HepG2 (cell line): ENCODE measurements around the gene GLO1. TPM values are rescaled to one million over a fixed set of nuclear protein-coding genes. Genes with fewer than 3 reads are reported as not detected.

ENCODE experiments used
- ARNT ChIP-seq: fragments of 450-650 bp; IDR thresholded peaks from 2 replicates; pipeline ENCODE4 v1.6.1; 2017
- SRY ChIP-seq: sonication (generic); formaldehyde crosslinking; IDR thresholded peaks from 2 replicates; pipeline ENCODE4 v1.8.0; 2022; ENCODE audit warnings: mild to moderate bottlenecking, missing genetic modification reagents
- XBP1 ChIP-seq: sonication (generic); formaldehyde crosslinking; IDR thresholded peaks from 2 replicates; pipeline ENCODE4 v1.5.0; 2020; ENCODE audit warnings: missing genetic modification reagents
- ZFAT ChIP-seq: sonication (generic); formaldehyde crosslinking; conservative IDR thresholded peaks from 2 replicates; pipeline ENCODE4 v1.8.1; 2023; ENCODE audit warnings: missing genetic modification reagents, inconsistent platforms
- ZNF138 ChIP-seq: sonication (generic); formaldehyde crosslinking; IDR thresholded peaks from 2 replicates; pipeline ENCODE4 v1.5.0; 2020; ENCODE audit warnings: mild to moderate bottlenecking, low read depth, missing genetic modification reagents
- ZNF3 ChIP-seq: IDR thresholded peaks from 2 replicates; pipeline ENCODE4 v1.7.0; 2017; ENCODE audit warnings: inconsistent platforms
- ZSCAN29 ChIP-seq: sonication (generic); formaldehyde crosslinking; conservative IDR thresholded peaks from 2 replicates; pipeline ENCODE4 v1.4.0; 2020; ENCODE audit warnings: mild to moderate bottlenecking, missing genetic modification reagents
- ZZZ3 ChIP-seq: sonication (generic); formaldehyde crosslinking; IDR thresholded peaks from 2 replicates; pipeline ENCODE4 v1.4.0; 2020; ENCODE audit warnings: missing genetic modification reagents, mild to moderate bottlenecking, borderline replicate concordance
- polyA plus RNA-seq, 8 experiments: library from polyadenylated mRNA; depleted of rRNA in 3 of 8; stranded (reverse) in 7 of 8; unstranded in 1 of 8; fragments of >200 nt; fragmentation: Illumina TruSeq in 4 of 8; extraction: Trizol in 4 of 8; gene quantifications; 2 replicates each; pipeline versions ENCODE4 v1.2.1 to v1.2.3, GENCODE V29; 2011 to 2016; ENCODE audit warnings: low read depth in 4 of 8, missing spikeins in 1 of 8, mixed read lengths in 1 of 8; ENCODE audit not compliant: insufficient read depth in 1 of 8
- total RNA-seq, 5 experiments: library from RNA; depleted of rRNA; stranded (reverse); fragments of >200 nt; fragmentation: Illumina TruSeq; extraction: Trizol; gene quantifications; 2 replicates each; pipeline ENCODE4 v1.2.3, GENCODE V29; 2016; ENCODE audit warnings: low read depth in 1 of 5
- TF ChIP-seq, protein P1 (sequence below): sonication (generic); formaldehyde crosslinking; IDR thresholded peaks from 2 replicates; pipeline ENCODE4 v1.8.0; 2022; ENCODE audit warnings: mild to moderate bottlenecking, missing genetic modification reagents, borderline replicate concordance
- TF ChIP-seq, protein P2 (sequence below): sonication (generic); formaldehyde crosslinking; IDR thresholded peaks from 2 replicates; pipeline ENCODE4 v1.4.0; 2020; ENCODE audit warnings: missing genetic modification reagents, borderline replicate concordance
- TF ChIP-seq, protein P3 (sequence below): sonication (generic); formaldehyde crosslinking; IDR thresholded peaks from 2 replicates; pipeline ENCODE4 v1.4.0; 2020; ENCODE audit warnings: missing genetic modification reagents, borderline replicate concordance
- TF ChIP-seq, protein P4 (sequence below): sonication (generic); formaldehyde crosslinking; IDR thresholded peaks from 2 replicates; pipeline ENCODE4 v1.8.0; 2022; ENCODE audit warnings: missing genetic modification reagents, low read depth, mild to moderate bottlenecking, borderline replicate concordance
- TF ChIP-seq, protein P5 (sequence below): sonication (generic); formaldehyde crosslinking; IDR thresholded peaks from 2 replicates; pipeline ENCODE4 v1.5.0; 2020; ENCODE audit warnings: mild to moderate bottlenecking, missing genetic modification reagents
- TF ChIP-seq, protein P6 (sequence below): fragments of 450-650 bp; IDR thresholded peaks from 2 replicates; pipeline ENCODE4 v1.6.1; 2017; ENCODE audit warnings: mild to moderate bottlenecking

GLO1 gene
- total and polyA plus RNA-seq, 2 of the 13 experiments (the other 11 are each of a cell fraction or from before 2014, with no cell fraction given) = 77.1 to 177 TPM

DNA sequence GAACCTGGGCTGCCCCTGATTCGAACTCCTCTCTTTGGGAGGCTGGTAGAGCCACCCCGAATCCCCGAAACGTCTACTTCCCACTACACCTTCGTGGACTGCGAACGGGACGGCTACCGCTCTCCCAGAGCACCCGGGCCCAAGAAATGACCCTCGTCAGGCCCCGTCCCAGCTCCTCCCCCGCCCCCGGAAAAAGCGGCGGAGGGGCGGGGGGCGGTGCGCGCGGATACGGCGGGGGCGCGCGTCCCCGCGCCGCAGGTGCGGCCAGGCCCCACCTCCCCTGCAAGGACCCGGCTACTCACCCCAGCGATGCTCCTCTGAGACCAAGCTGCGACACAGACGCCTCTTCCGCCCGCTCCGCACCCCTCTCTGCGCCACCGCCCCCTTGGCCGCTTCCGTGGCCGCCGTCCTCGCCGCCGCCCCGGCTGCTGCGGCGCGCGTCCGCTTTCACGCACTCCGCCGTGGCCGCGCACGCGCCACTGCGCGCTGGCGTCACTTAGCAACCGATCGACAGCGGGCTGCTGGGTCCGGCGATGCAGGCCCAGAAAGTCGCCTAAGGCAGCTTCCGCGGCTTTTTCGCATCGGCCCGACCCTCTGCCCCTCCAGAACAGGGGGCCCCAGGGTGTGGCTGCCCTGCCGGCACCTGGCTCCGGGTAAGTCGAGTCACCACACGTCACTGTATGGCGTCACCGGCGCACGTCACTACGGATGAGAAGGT is 63.3 kb downstream of the GLO1 start, which contains the start of gene BTBD9 (continued):
- TF ChIP-seq, protein P1, sequence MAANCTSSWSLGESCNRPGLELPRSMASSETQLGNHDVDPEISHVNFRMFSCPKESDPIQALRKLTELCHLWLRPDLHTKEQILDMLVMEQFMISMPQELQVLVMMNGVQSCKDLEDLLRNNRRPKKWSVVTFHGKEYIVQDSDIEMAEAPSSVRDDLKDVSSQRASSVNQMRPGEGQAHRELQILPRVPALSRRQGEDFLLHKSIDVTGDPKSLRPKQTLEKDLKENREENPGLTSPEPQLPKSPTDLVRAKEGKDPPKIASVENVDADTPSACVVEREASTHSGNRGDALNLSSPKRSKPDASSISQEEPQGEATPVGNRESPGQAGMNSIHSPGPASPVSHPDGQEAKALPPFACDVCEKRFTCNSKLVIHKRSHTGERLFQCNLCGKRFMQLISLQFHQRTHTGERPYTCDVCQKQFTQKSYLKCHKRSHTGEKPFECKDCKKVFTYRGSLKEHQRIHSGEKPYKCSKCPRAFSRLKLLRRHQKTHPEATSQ (CRISPR knock-in tag) = no peak
- TF ChIP-seq, protein P2, sequence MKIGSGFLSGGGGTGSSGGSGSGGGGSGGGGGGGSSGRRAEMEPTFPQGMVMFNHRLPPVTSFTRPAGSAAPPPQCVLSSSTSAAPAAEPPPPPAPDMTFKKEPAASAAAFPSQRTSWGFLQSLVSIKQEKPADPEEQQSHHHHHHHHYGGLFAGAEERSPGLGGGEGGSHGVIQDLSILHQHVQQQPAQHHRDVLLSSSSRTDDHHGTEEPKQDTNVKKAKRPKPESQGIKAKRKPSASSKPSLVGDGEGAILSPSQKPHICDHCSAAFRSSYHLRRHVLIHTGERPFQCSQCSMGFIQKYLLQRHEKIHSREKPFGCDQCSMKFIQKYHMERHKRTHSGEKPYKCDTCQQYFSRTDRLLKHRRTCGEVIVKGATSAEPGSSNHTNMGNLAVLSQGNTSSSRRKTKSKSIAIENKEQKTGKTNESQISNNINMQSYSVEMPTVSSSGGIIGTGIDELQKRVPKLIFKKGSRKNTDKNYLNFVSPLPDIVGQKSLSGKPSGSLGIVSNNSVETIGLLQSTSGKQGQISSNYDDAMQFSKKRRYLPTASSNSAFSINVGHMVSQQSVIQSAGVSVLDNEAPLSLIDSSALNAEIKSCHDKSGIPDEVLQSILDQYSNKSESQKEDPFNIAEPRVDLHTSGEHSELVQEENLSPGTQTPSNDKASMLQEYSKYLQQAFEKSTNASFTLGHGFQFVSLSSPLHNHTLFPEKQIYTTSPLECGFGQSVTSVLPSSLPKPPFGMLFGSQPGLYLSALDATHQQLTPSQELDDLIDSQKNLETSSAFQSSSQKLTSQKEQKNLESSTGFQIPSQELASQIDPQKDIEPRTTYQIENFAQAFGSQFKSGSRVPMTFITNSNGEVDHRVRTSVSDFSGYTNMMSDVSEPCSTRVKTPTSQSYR (CRISPR knock-in tag) = 0 out of 2 replicates have a peak, but pooled peaks have one; percentile 7
- TF ChIP-seq, protein P3, sequence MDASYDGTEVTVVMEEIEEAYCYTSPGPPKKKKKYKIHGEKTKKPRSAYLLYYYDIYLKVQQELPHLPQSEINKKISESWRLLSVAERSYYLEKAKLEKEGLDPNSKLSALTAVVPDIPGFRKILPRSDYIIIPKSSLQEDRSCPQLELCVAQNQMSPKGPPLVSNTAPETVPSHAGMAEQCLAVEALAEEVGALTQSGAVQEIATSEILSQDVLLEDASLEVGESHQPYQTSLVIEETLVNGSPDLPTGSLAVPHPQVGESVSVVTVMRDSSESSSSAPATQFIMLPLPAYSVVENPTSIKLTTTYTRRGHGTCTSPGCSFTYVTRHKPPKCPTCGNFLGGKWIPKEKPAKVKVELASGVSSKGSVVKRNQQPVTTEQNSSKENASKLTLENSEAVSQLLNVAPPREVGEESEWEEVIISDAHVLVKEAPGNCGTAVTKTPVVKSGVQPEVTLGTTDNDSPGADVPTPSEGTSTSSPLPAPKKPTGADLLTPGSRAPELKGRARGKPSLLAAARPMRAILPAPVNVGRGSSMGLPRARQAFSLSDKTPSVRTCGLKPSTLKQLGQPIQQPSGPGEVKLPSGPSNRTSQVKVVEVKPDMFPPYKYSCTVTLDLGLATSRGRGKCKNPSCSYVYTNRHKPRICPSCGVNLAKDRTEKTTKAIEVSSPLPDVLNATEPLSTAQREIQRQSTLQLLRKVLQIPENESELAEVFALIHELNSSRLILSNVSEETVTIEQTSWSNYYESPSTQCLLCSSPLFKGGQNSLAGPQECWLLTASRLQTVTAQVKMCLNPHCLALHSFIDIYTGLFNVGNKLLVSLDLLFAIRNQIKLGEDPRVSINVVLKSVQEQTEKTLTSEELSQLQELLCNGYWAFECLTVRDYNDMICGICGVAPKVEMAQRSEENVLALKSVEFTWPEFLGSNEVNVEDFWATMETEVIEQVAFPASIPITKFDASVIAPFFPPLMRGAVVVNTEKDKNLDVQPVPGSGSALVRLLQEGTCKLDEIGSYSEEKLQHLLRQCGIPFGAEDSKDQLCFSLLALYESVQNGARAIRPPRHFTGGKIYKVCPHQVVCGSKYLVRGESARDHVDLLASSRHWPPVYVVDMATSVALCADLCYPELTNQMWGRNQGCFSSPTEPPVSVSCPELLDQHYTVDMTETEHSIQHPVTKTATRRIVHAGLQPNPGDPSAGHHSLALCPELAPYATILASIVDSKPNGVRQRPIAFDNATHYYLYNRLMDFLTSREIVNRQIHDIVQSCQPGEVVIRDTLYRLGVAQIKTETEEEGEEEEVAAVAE (CRISPR knock-in tag) = no peak
- TF ChIP-seq ZSCAN29 (peak; percentile 77; the same call in 1 of the 2 replicates), ZNF3 (no peak), SRY (CRISPR knock-in tag) (peak; percentile 68), ARNT (no peak), ZFAT (CRISPR knock-in tag) (no peak), XBP1 (CRISPR knock-in tag) (no peak), ZNF138 (peak; percentile 32; the same call in 1 of the 2 replicates), ZZZ3 (0 out of 2 replicates have a peak, but pooled peaks have one; percentile 4)
- TF ChIP-seq, protein P4, sequence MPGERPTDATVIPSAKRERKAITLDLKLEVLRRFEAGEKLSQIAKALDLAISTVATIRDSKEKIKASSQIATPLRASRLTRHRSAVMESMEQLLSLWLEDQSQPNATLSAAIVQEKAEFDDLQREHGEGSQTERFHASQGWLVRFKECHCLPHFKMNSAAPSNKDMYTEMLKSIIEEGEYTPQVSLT (CRISPR knock-in tag) = no peak
- TF ChIP-seq, protein P5, sequence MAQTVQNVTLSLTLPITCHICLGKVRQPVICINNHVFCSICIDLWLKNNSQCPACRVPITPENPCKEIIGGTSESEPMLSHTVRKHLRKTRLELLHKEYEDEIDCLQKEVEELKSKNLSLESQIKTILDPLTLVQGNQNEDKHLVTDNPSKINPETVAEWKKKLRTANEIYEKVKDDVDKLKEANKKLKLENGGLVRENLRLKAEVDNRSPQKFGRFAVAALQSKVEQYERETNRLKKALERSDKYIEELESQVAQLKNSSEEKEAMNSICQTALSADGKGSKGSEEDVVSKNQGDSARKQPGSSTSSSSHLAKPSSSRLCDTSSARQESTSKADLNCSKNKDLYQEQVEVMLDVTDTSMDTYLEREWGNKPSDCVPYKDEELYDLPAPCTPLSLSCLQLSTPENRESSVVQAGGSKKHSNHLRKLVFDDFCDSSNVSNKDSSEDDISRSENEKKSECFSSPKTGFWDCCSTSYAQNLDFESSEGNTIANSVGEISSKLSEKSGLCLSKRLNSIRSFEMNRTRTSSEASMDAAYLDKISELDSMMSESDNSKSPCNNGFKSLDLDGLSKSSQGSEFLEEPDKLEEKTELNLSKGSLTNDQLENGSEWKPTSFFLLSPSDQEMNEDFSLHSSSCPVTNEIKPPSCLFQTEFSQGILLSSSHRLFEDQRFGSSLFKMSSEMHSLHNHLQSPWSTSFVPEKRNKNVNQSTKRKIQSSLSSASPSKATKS = no peak
- TF ChIP-seq, protein P6, sequence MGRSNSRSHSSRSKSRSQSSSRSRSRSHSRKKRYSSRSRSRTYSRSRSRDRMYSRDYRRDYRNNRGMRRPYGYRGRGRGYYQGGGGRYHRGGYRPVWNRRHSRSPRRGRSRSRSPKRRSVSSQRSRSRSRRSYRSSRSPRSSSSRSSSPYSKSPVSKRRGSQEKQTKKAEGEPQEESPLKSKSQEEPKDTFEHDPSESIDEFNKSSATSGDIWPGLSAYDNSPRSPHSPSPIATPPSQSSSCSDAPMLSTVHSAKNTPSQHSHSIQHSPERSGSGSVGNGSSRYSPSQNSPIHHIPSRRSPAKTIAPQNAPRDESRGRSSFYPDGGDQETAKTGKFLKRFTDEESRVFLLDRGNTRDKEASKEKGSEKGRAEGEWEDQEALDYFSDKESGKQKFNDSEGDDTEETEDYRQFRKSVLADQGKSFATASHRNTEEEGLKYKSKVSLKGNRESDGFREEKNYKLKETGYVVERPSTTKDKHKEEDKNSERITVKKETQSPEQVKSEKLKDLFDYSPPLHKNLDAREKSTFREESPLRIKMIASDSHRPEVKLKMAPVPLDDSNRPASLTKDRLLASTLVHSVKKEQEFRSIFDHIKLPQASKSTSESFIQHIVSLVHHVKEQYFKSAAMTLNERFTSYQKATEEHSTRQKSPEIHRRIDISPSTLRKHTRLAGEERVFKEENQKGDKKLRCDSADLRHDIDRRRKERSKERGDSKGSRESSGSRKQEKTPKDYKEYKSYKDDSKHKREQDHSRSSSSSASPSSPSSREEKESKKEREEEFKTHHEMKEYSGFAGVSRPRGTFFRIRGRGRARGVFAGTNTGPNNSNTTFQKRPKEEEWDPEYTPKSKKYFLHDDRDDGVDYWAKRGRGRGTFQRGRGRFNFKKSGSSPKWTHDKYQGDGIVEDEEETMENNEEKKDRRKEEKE = no peak
